Keratinocyte (primary cell): Measurements from ENCODE around the gene CAPN14. TPM values are rescaled to one million over a fixed set of nuclear protein-coding genes. Genes with fewer than 3 reads are reported as not detected.

Experiments used
- DNase-seq: peaks from one replicate; pipeline ENCODE4 v3.0.0-alpha.2; 2011; ENCODE audit warnings: low read depth, missing footprints, low spot score
- FAIRE-seq: peaks from 2 replicates; lab custom pipeline; 2011; peaks lifted over from hg19 to GRCh38; lab: Jason Lieb, UNC
- H2AFZ ChIP-seq: 2 replicates; pipeline ENCODE4 v1.6.0; 2012; ENCODE audit warnings: low read length, control low read depth, inconsistent platforms; ENCODE audit not compliant: control insufficient read depth
- H3K27ac ChIP-seq: 2 replicates; pipeline ENCODE4 v1.5.1; 2011; ENCODE audit warnings: low read length; ENCODE audit not compliant: control insufficient read depth, insufficient read depth
- H3K27me3 ChIP-seq: 3 replicates; pipeline ENCODE4 v1.6.0; 2011; ENCODE audit warnings: low read length; ENCODE audit not compliant: control insufficient read depth, insufficient read depth; ENCODE audit errors: extremely low read depth
- H3K36me3 ChIP-seq, 2 experiments: 2 replicates in 1 of 2; 3 replicates in 1 of 2; pipeline ENCODE4 v1.5.1; 2011; ENCODE audit warnings: low read length in 2 of 2, mild to moderate bottlenecking in 1 of 2; ENCODE audit not compliant: control insufficient read depth in 2 of 2, insufficient read depth in 2 of 2; ENCODE audit errors: extremely low read depth in 1 of 2
- H3K4me1 ChIP-seq: 3 replicates; pipeline ENCODE4 v1.5.1; 2011; ENCODE audit warnings: low read length; ENCODE audit not compliant: control insufficient read depth, insufficient read depth; ENCODE audit errors: extremely low read depth
- H3K4me2 ChIP-seq: 3 replicates; pipeline ENCODE4 v1.6.0; 2011; ENCODE audit warnings: low read depth, low read length; ENCODE audit not compliant: control insufficient read depth, insufficient read depth; ENCODE audit errors: extremely low read depth
- H3K4me3 ChIP-seq, 3 experiments: fragments of 200-600 bp in 1 of 3; sonication (generic) in 1 of 3; 2 replicates in 2 of 3; 3 replicates in 1 of 3; pipeline ENCODE4 v1.5.1; 2011 to 2016; ENCODE audit warnings: low read length in 3 of 3, mild to moderate bottlenecking in 3 of 3, control low read depth in 2 of 3, inconsistent platforms in 1 of 3, low read depth in 1 of 3, mixed read lengths in 1 of 3, mixed run types in 1 of 3, moderate library complexity in 1 of 3; ENCODE audit not compliant: control insufficient read depth in 2 of 3, insufficient read depth in 2 of 3; ENCODE audit errors: extremely low read depth in 1 of 3
- H3K79me2 ChIP-seq: 2 replicates; pipeline ENCODE4 v1.6.0; 2012; ENCODE audit warnings: low read length; ENCODE audit not compliant: control insufficient read depth, insufficient read depth
- H3K9ac ChIP-seq: 3 replicates; pipeline ENCODE4 v1.6.0; 2011; ENCODE audit warnings: low read length; ENCODE audit not compliant: control insufficient read depth, insufficient read depth; ENCODE audit errors: extremely low read depth
- H3K9me1 ChIP-seq: 3 replicates; pipeline ENCODE4 v1.6.0; 2011; ENCODE audit warnings: low read length; ENCODE audit not compliant: control insufficient read depth, insufficient read depth; ENCODE audit errors: extremely low read depth
- H3K9me3 ChIP-seq: 2 replicates; pipeline ENCODE4 v1.5.1; 2012; ENCODE audit warnings: low read depth, low read length; ENCODE audit not compliant: control insufficient read depth
- H4K20me1 ChIP-seq: 3 replicates; pipeline ENCODE4 v1.6.0; 2011; ENCODE audit warnings: low read length; ENCODE audit not compliant: control insufficient read depth, insufficient read depth; ENCODE audit errors: extremely low read depth
- CTCF ChIP-seq, 3 experiments: IDR thresholded peaks in 1 of 3; conservative IDR thresholded peaks in 1 of 3; optimal IDR thresholded peaks in 1 of 3; 2 replicates in 2 of 3; 3 replicates in 1 of 3; pipeline versions ENCODE3 to v1.5.1; 2011; ENCODE audit warnings: low read length in 3 of 3, mild to moderate bottlenecking in 3 of 3, moderate library complexity in 2 of 3, control low read depth in 1 of 3, inconsistent platforms in 1 of 3; ENCODE audit not compliant: insufficient read depth in 2 of 3; ENCODE audit errors: extremely low read depth in 1 of 3
- EZH2 ChIP-seq: IDR thresholded peaks from one replicate; pipeline ENCODE4 v1.6.1; 2012; ENCODE audit warnings: inconsistent platforms, mild to moderate bottlenecking, low read length, moderate library complexity
- dilution Hi-C: fragments of 300-500 bp; cut with MboI; formaldehyde crosslinking; loops from one replicate; pipeline ENCODE4 v1.7.0; 2020; ENCODE audit warnings: low sequenced_read_pairs; ENCODE audit not compliant: extremely low pct_ligation_motif_present
- polyA plus RNA-seq, 5 experiments: library from polyadenylated mRNA; depleted of rRNA in 3 of 5; stranded (reverse) in 3 of 5; stranded (forward) in 1 of 5; unstranded in 1 of 5; fragments of >200 nt; gene quantifications; 1 replicate in 1 of 5; 2 replicates in 3 of 5; 3 replicates in 1 of 5; pipeline versions ENCODE4 v1.2.1 to v1.2.3, GENCODE V29; 2011 to 2012; ENCODE audit warnings: missing spikeins in 2 of 5, low read depth in 1 of 5, low replicate concordance in 1 of 5

The CAPN14 gene
- polyA plus RNA-seq, 1 donor (not counting 4 experiments of a cell fraction or from before 2014, with no cell fraction given) = 1.1 TPM

GRCh38 chr2:31260870-31261269, 43.6 kb upstream of the CAPN14 start:
- Histone ChIP-seq H3K79me2 (no peaks in the 10 kb centered on the region), H3K9me3 (no peaks in the 10 kb centered on the region), H2AFZ (no peak overlapping the region), H4K20me1 (peaks cover 2% of the 10 kb centered on the region), H3K9ac (no peak overlapping the region), H3K36me3 (peaks cover 0 to 1% of the 10 kb centered on the region in 2 experiments), H3K9me1 (no peaks in the 10 kb centered on the region), H3K4me2 (no peak overlapping the region), H3K4me3 (no peak overlapping the region), H3K4me1 (peaks cover 6% of the 10 kb centered on the region), H3K27me3 (no peaks in the 10 kb centered on the region), H3K27ac (no peak overlapping the region)
- no peak for DNase-seq
- TF ChIP-seq EZH2 = no peak
- no peak for TF ChIP-seq CTCF (optimal IDR thresholded peaks at IDR 0.05 in 1 of 3, IDR thresholded peaks at IDR 0.05 in 1 of 3, conservative IDR thresholded peaks at IDR 0.05 in 1 of 3; ENCODE audit: extremely low read depth in 1 of 3, insufficient read depth in 2 of 3, low read length in 3 of 3)
- no peak for FAIRE-seq
- dilution Hi-C loops = no loop called here

- Histone ChIP-seq H3K27ac (no peak overlapping the region), H4K20me1 (peaks cover 3% of the 10 kb centered on the region), H3K4me1 (peaks cover 17% of the 10 kb centered on the region), H3K27me3 (no peaks in the 10 kb centered on the region), H3K9ac (no peak overlapping the region), H2AFZ (no peak overlapping the region), H3K9me1 (peaks cover 2% of the 10 kb centered on the region), H3K9me3 (no peaks in the 10 kb centered on the region), H3K4me3 (no peak overlapping the region), H3K36me3 (peaks cover 0 to 1% of the 10 kb centered on the region in 2 experiments), H3K4me2 (no peak overlapping the region), H3K79me2 (no peaks in the 10 kb centered on the region)
- DNase-seq (no peak), FAIRE-seq (no peak)
- dilution Hi-C loops = no loop called here
- no peak for TF ChIP-seq CTCF (optimal IDR thresholded peaks at IDR 0.05 in 1 of 3, IDR thresholded peaks at IDR 0.05 in 1 of 3, conservative IDR thresholded peaks at IDR 0.05 in 1 of 3; ENCODE audit: extremely low read depth in 1 of 3, insufficient read depth in 2 of 3, low read length in 3 of 3)
- no peak for TF ChIP-seq EZH2
These were observed 41.8 kb upstream of the CAPN14 start for GRCh38 chr2:31259075-31259474.
